K562 (cell line): ENCODE data around the gene PTCH2. TPM values are rescaled to one million over a fixed set of nuclear protein-coding genes. Genes with fewer than 3 reads are reported as not detected.

Experiments used
- ATAC-seq: fragments of 200-7000 bp; cut with Tn5 transposase; 3 replicates; pipeline ENCODE4 v1.9.1; 2020; ENCODE audit warnings: moderate library complexity
- BruUV-seq: library from RNA; stranded (reverse); fragments of 400-500 nt; replicated peaks from 2 replicates; lab custom pipeline; 2021; lab: Mats Ljungman, UMichigan
- CTCF ChIA-PET: fragments of 300-600 bp; formaldehyde crosslinking; extraction: SDS; loops from one replicate; lab custom pipeline; 2021; ENCODE audit warnings: low intra/inter-chr PET ratio; lab: Yijun Ruan, JAX
- POLR2A ChIA-PET: fragments of 300-600, 350-650 bp; sonication (Branson Sonifier 250); formaldehyde crosslinking; extraction: SDS; loops from one replicate; lab custom pipeline; 2021; ENCODE audit warnings: antibody characterized with exemption, inconsistent platforms; lab: Yijun Ruan, JAX
- DNase-seq, 4 experiments: peaks; one replicate each; pipeline versions ENCODE4 v3.0.0 to v3.0.0-alpha.2; 2011 to 2018; ENCODE audit warnings: low spot score in 3 of 4, mixed read lengths in 3 of 4; ENCODE audit errors: extremely low read depth in 1 of 4
- FAIRE-seq: peaks from 2 replicates; lab custom pipeline; 2011; peaks lifted over from hg19 to GRCh38; lab: Jason Lieb, UNC
- H2AFZ ChIP-seq: 2 replicates; pipeline ENCODE4 v1.6.0; 2011; ENCODE audit warnings: low read depth, low read length, control low read depth, inconsistent platforms
- H3K27ac ChIP-seq: fragments of 200-600 bp; 3 replicates; pipeline ENCODE4 v1.8.0; 2011; ENCODE audit warnings: low read depth, mild to moderate bottlenecking, control low read depth, inconsistent platforms, low read length, moderate library complexity, mixed read lengths; ENCODE audit errors: extremely low read depth
- H3K27me3 ChIP-seq, 2 experiments: fragments of 300-600 bp in 1 of 2; 2 replicates in 1 of 2; 3 replicates in 1 of 2; pipeline versions ENCODE4 v1.6.0 to v1.8.0; 2011; ENCODE audit warnings: inconsistent platforms in 2 of 2, low read length in 2 of 2, mild to moderate bottlenecking in 1 of 2, mixed read lengths in 1 of 2, moderate library complexity in 1 of 2; ENCODE audit not compliant: control insufficient read depth in 2 of 2, insufficient read depth in 2 of 2
- H3K36me3 ChIP-seq: fragments of 300-600 bp; 3 replicates; pipeline ENCODE4 v1.8.0; 2011; ENCODE audit warnings: mild to moderate bottlenecking, low read length, inconsistent platforms; ENCODE audit not compliant: control insufficient read depth, insufficient read depth
- H3K4me1 ChIP-seq, 2 experiments: fragments of 200-600 bp in 1 of 2; replicated peaks in 1 of 2; 2 replicates in 1 of 2; 3 replicates in 1 of 2; pipeline versions ENCODE4 v1.5.1 to v1.8.0; 2011; ENCODE audit warnings: inconsistent platforms in 2 of 2, low read length in 2 of 2, mild to moderate bottlenecking in 1 of 2, mixed read lengths in 1 of 2, moderate library complexity in 1 of 2; ENCODE audit not compliant: control insufficient read depth in 2 of 2, insufficient read depth in 2 of 2
- H3K4me2 ChIP-seq: 2 replicates; pipeline ENCODE4 v1.6.1; 2011; ENCODE audit warnings: low read length, control low read depth, inconsistent platforms, mixed read lengths; ENCODE audit not compliant: insufficient read depth
- H3K4me3 ChIP-seq: fragments of 200-600 bp; sonication (generic), shearing (Covaris generic); 2 replicates; pipeline ENCODE4 v1.5.1; 2016; ENCODE audit warnings: control low read depth, inconsistent platforms
- H3K79me2 ChIP-seq: fragments of 200-600 bp; 3 replicates; pipeline ENCODE4 v1.8.0; 2011; ENCODE audit warnings: low read length, inconsistent platforms; ENCODE audit not compliant: control insufficient read depth, insufficient read depth
- H3K9ac ChIP-seq, 2 experiments: 2 replicates each; pipeline versions ENCODE4 v1.6.0 to v1.6.1; 2011; ENCODE audit warnings: low read depth in 2 of 2, low read length in 2 of 2, control low read depth in 1 of 2, inconsistent platforms in 1 of 2, mild to moderate bottlenecking in 1 of 2, mixed read lengths in 1 of 2; ENCODE audit not compliant: insufficient read depth in 1 of 2
- H3K9me1 ChIP-seq: one replicate; pipeline ENCODE4 v1.6.0; 2011; ENCODE audit warnings: inconsistent platforms, mild to moderate bottlenecking, low read length, moderate library complexity; ENCODE audit not compliant: control insufficient read depth, insufficient read depth
- H3K9me3 ChIP-seq: replicated peaks from 2 replicates; pipeline ENCODE4 v1.5.1; 2011; ENCODE audit warnings: low read depth, low read length, inconsistent platforms; ENCODE audit not compliant: control insufficient read depth, insufficient read depth
- H4K20me1 ChIP-seq: replicated peaks from 2 replicates; pipeline ENCODE4 v1.6.1; 2011; ENCODE audit warnings: low read length, inconsistent platforms, mixed read lengths; ENCODE audit not compliant: control insufficient read depth, insufficient read depth
- EP400 ChIP-seq: fragments of 450-650 bp; IDR thresholded peaks from 2 replicates; pipeline ENCODE4 v1.6.1; 2017; ENCODE audit warnings: antibody characterized with exemption, mild to moderate bottlenecking, moderate library complexity
- HCFC1 ChIP-seq: IDR thresholded peaks from 2 replicates; pipeline ENCODE4 v1.6.1; 2012; ENCODE audit warnings: low read depth, low read length, improper control_type of control experiment
- KDM5B ChIP-seq: fragments of 200-600 bp; sonication (generic); IDR thresholded peaks from 2 replicates; pipeline ENCODE4 v1.6.1; 2012; ENCODE audit warnings: low read depth, mild to moderate bottlenecking, moderate library complexity, low read length, control low read depth, inconsistent platforms; ENCODE audit not compliant: insufficient replicate concordance
- MYNN ChIP-seq, 2 experiments: sonication (generic); formaldehyde crosslinking in 1 of 2; IDR thresholded peaks; 2 replicates each; pipeline versions ENCODE4 v1.5.0 to v1.6.1; 2016 to 2020; ENCODE audit warnings: antibody characterized with exemption in 1 of 2, missing genetic modification reagents in 1 of 2
- THRAP3 ChIP-seq: fragments of 450-650 bp; IDR thresholded peaks from 2 replicates; pipeline ENCODE4 v1.6.1; 2016; ENCODE audit warnings: mild to moderate bottlenecking, inconsistent platforms, borderline replicate concordance
- TOE1 ChIP-seq, 2 experiments: fragments of 450-650 bp in 1 of 2; sonication (generic) in 1 of 2; formaldehyde crosslinking in 1 of 2; IDR thresholded peaks; 2 replicates each; pipeline versions ENCODE4 v1.7.1 to v1.8.0; 2016 to 2022; ENCODE audit warnings: borderline replicate concordance in 2 of 2, mild to moderate bottlenecking in 2 of 2, antibody characterized with exemption in 1 of 2, inconsistent platforms in 1 of 2, low read depth in 1 of 2, missing genetic modification reagents in 1 of 2, moderate library complexity in 1 of 2
- ZNF551 ChIP-seq: fragments of 250-450 bp; sonication (Bioruptor Pico); IDR thresholded peaks from 2 replicates; pipeline ENCODE4 v1.5.0; 2021; ENCODE audit warnings: mild to moderate bottlenecking, moderate library complexity
- WGBS: fragments of 100-300 bp; shearing (Covaris generic); methylation state at CpG from one replicate; pipeline ENCODE4 v1.1.6; 2016; ENCODE audit warnings: low coverage, mixed read lengths; ENCODE audit not compliant: insufficient coverage; ENCODE audit errors: missing lambda C conversion rate; 5-methylcytosine and 5-hydroxymethylcytosine counted together
- in situ Hi-C: fragments of 300-500 bp; cut with MboI; formaldehyde crosslinking; loops from 4 replicates; pipeline ENCODE4 v1.15.0; 2018; ENCODE audit warnings: inconsistent platforms, mixed read lengths
- intact Hi-C: fragments of 100-400 bp; cut with micrococcal nuclease; formaldehyde crosslinking; loops from 2 replicates; pipeline ENCODE4 v1.14.2; 2022
- polyA plus RNA-seq, 8 experiments: library from polyadenylated mRNA; depleted of rRNA in 4 of 8; stranded (reverse) in 5 of 8; unstranded in 3 of 8; fragments of >200 nt; fragmentation: Nextera tagmentation in 2 of 8; fragmentation: Illumina TruSeq in 1 of 8; extraction: Ambion mirVana in 2 of 8; extraction: Trizol in 1 of 8; gene quantifications; 2 replicates each; pipeline versions ENCODE4 v1.2.1 to v1.2.3, GENCODE V29; 2011 to 2014; ENCODE audit warnings: inconsistent platforms in 1 of 8, missing spikeins in 1 of 8
- total RNA-seq, 7 experiments: library from RNA; depleted of rRNA in 6 of 7; stranded (reverse); fragments of >200 nt in 6 of 7; fragmentation: Illumina TruSeq in 2 of 7; extraction: Trizol in 2 of 7; gene quantifications; 2 replicates each; pipeline versions ENCODE4 v1.2.1 to v1.2.3, GENCODE V29; 2011 to 2021; ENCODE audit warnings: low replicate concordance in 1 of 7
- TF ChIP-seq, protein P1 (sequence below): fragments of 450-650 bp; formaldehyde crosslinking; IDR thresholded peaks from 2 replicates; pipeline ENCODE4 v1.4.0; 2020; ENCODE audit warnings: mild to moderate bottlenecking, moderate library complexity
- TF ChIP-seq, protein P2 (sequence below), 3 experiments: IDR thresholded peaks in 2 of 3; conservative IDR thresholded peaks in 1 of 3; 2 replicates each; pipeline ENCODE4 v1.5.1; 2011 to 2012; ENCODE audit warnings: low read length in 3 of 3, mild to moderate bottlenecking in 3 of 3, control low read depth in 2 of 3, improper control_type of control experiment in 1 of 3, inconsistent platforms in 1 of 3, low read depth in 1 of 3, mixed read lengths in 1 of 3, moderate library complexity in 1 of 3; ENCODE audit not compliant: insufficient read depth in 2 of 3
- TF ChIP-seq, protein P3 (sequence below): fragments of 450-650 bp; IDR thresholded peaks from 2 replicates; pipeline ENCODE4 v1.6.1; 2018; ENCODE audit not compliant: partially characterized antibody

Gene PTCH2
- total and polyA plus RNA-seq, 9 of the 15 experiments (the other 6 are each of a cell fraction or from before 2014, with no cell fraction given), result 0.15 to 27.3 (median 0.48) TPM; not detected in 1

DNA sequence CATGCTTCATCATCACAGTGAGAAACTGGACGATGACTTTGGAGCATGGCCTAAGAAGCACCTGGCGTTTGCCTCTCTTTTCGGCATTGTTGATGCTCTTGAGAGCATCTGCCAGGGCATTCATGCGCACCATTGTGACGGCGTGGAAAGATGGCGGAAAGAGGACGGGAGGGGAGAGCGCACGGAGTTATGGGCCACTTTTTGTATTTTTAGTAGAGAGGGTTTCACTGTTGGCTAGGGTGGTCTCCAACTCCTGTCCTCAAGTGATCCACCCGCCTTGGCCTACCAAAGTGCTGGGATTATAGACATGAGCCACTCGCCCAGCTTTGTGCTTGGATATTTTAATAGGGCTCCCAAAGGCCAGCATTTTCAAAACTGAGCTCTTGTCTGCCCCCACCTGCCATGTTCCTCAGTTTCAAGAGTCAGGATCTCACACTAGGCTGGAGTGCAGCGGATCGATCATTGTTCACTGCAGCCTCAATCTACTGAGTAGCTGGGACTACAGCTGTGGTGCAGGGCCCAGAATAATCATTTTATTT, 62.4 kb downstream of the PTCH2 start:
- CTCF ChIA-PET, result no interaction called here
- no TSS peak for BruUV-seq
- Histone ChIP-seq H3K4me1 (peaks cover 13 to 20% of the 10 kb centered on the region in 2 experiments), H3K79me2 (peaks cover 36% of the 10 kb centered on the region), H3K9me1 (peaks cover 10% of the 10 kb centered on the region), H2AFZ (no peak overlapping the region), H3K9me3 (no peaks in the 10 kb centered on the region), H3K27ac (peak overlapping the region; percentile 11; the same call in 1 of the 3 replicates), H3K9ac (no peak overlapping the region), H3K4me3 (no peak overlapping the region), H3K27me3 (no peaks in the 10 kb centered on the region), H3K4me2 (no peak overlapping the region), H3K36me3 (peaks cover 60% of the 10 kb centered on the region), H4K20me1 (peaks cover 31% of the 10 kb centered on the region)
- DNase-seq (peak in 1 of 4 experiments; percentile 51), FAIRE-seq (no peak), ATAC-seq (peak; percentile 42)
- 90% methylated on average over 14 of the region's 14 CpGs for WGBS
- in situ Hi-C loops (no loop called here), intact Hi-C loops (no loop called here)
- POLR2A ChIA-PET, result interaction anchor here (0.9 to 11.6 kb wide), 15 partner anchors 8 to 951 kb away, joined by 3 to 253 read pairs (median 4); partner anchors contain the start of genes BEST4, BTBD19, PLK3 and UROD
- peak; percentile 26 for TF ChIP-seq KDM5B
- no peak for TF ChIP-seq HCFC1
- peak; percentile 83; the same call in 1 of the 2 replicates for TF ChIP-seq THRAP3
- TF ChIP-seq, protein P1, sequence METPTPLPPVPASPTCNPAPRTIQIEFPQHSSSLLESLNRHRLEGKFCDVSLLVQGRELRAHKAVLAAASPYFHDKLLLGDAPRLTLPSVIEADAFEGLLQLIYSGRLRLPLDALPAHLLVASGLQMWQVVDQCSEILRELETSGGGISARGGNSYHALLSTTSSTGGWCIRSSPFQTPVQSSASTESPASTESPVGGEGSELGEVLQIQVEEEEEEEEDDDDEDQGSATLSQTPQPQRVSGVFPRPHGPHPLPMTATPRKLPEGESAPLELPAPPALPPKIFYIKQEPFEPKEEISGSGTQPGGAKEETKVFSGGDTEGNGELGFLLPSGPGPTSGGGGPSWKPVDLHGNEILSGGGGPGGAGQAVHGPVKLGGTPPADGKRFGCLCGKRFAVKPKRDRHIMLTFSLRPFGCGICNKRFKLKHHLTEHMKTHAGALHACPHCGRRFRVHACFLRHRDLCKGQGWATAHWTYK (CRISPR knock-in tag), result no peak
- TF ChIP-seq, protein P2, sequence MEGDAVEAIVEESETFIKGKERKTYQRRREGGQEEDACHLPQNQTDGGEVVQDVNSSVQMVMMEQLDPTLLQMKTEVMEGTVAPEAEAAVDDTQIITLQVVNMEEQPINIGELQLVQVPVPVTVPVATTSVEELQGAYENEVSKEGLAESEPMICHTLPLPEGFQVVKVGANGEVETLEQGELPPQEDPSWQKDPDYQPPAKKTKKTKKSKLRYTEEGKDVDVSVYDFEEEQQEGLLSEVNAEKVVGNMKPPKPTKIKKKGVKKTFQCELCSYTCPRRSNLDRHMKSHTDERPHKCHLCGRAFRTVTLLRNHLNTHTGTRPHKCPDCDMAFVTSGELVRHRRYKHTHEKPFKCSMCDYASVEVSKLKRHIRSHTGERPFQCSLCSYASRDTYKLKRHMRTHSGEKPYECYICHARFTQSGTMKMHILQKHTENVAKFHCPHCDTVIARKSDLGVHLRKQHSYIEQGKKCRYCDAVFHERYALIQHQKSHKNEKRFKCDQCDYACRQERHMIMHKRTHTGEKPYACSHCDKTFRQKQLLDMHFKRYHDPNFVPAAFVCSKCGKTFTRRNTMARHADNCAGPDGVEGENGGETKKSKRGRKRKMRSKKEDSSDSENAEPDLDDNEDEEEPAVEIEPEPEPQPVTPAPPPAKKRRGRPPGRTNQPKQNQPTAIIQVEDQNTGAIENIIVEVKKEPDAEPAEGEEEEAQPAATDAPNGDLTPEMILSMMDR (IDR thresholded peaks at IDR 0.05 in 2 of 3, conservative IDR thresholded peaks at IDR 0.05 in 1 of 3; ENCODE audit: insufficient read depth in 2 of 3, low read depth in 1 of 3, low read length in 3 of 3), result peak in 2 of 3 experiments; percentile 12 to 15; a peak in 1 of 6 replicates
- TF ChIP-seq MYNN (IDR thresholded peaks at IDR 0.05), result peak; percentile 41; the same call in 1 of the 2 replicates
- TF ChIP-seq MYNN (CRISPR knock-in tag; IDR thresholded peaks at IDR 0.05), result no peak
- 0 out of 2 replicates have a peak, but pooled peaks have one; percentile 36 for TF ChIP-seq ZNF551 (CRISPR knock-in tag)
- TF ChIP-seq, protein P3, sequence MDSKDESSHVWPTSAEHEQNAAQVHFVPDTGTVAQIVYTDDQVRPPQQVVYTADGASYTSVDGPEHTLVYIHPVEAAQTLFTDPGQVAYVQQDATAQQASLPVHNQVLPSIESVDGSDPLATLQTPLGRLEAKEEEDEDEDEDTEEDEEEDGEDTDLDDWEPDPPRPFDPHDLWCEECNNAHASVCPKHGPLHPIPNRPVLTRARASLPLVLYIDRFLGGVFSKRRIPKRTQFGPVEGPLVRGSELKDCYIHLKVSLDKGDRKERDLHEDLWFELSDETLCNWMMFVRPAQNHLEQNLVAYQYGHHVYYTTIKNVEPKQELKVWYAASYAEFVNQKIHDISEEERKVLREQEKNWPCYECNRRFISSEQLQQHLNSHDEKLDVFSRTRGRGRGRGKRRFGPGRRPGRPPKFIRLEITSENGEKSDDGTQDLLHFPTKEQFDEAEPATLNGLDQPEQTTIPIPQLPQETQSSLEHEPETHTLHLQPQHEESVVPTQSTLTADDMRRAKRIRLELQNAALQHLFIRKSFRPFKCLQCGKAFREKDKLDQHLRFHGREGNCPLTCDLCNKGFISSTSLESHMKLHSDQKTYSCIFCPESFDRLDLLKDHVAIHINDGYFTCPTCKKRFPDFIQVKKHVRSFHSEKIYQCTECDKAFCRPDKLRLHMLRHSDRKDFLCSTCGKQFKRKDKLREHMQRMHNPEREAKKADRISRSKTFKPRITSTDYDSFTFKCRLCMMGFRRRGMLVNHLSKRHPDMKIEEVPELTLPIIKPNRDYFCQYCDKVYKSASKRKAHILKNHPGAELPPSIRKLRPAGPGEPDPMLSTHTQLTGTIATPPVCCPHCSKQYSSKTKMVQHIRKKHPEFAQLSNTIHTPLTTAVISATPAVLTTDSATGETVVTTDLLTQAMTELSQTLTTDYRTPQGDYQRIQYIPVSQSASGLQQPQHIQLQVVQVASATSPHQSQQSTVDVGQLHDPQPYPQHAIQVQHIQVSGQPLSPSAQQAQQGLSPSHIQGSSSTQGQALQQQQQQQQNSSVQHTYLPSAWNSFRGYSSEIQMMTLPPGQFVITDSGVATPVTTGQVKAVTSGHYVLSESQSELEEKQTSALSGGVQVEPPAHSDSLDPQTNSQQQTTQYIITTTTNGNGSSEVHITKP, result no peak
- TF ChIP-seq TOE1 (IDR thresholded peaks at IDR 0.05; ENCODE audit: borderline replicate concordance), result 0 out of 2 replicates have a peak, but pooled peaks have one; percentile 32
- no peak for TF ChIP-seq TOE1 (CRISPR knock-in tag; IDR thresholded peaks at IDR 0.05; ENCODE audit: borderline replicate concordance, low read depth)
- no peak for TF ChIP-seq EP400
